Jurkat, Clone E6-1 (cell line): ENCODE measurements around the gene RASGEF1B.

Source experiments
- DNase-seq: peaks from one replicate; pipeline ENCODE4 v3.0.0-alpha.2; 2011; ENCODE audit warnings: low read depth, low spot score
- H3K4me3 ChIP-seq: 2 replicates; pipeline ENCODE4 v1.5.1; 2011; ENCODE audit warnings: mild to moderate bottlenecking, low read length, control low read depth, moderate library complexity

RASGEF1B gene

DNA sequence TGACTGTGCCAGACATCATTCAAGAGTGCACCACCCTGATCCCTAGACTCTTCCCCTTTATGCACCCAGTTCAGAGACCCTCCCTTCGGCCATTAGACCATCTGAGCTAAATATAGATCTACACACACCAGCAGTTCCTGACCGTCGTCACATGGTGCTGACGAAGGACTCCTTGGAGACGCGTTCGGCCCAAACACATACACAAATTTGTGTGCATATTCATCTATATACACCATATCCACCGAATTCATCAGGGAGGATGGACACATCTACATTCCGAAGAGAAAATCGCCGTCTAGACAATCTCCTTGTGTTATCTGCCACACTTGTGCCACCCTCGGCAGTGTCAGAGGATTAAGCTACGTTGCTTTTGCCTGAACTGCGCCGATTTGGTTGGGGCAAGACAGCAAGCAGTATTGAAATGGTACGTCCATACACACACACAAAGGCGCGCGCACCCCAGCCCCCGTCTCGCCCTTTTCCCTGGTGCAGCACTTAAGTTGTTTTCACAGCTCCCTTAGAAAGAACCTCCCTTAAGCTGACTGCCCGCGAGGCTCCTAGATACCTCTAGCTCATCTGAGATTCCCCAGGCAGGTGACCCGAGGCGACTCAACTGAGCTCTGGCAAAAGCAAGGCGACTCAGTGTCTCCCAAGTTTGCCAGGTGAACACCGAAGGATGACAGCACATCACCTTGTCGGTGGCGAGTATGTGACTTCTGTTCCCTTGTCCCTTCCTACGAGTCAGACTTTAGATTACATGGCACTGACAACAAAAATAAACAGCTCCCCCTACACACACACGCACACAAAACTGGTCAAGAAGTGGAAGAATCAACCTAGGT, 1.0 kb downstream of the RASGEF1B start:
- no peak for DNase-seq
- H3K4me3 ChIP-seq = peak overlapping the region; percentile 77

DNA sequence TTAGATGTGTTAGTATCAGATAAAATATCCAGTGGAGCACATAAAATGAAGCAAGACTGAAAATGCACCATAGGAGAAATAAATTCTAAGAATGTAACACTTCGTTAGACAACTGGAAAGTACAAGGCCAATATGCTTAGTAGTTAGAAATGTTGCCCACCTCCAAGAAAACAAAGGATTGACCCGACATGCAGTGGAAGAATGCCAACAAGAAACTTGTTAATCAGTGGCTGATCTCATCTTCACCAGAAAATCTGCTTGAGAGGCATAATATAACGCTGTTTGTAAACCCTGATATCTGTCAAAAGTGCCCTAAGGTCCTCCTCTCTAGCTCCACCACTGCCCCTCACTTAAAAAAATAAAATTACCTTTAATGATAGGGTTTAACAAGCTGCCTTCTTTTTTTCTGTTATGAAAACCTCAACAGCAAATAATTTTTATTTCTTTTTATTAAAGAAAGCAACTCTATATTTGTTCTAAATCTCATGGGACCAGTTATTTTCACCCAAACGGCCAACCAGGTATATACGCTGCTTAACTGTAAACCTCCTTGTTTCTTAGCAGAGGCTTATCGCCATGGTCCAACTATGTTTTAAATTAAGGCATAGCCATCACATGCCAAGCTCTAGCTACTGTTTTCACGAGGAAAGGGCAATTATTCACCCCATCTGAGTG, 1.8 kb downstream of the RASGEF1B start:
- H3K4me3 ChIP-seq = no peak overlapping the region
- no peak for DNase-seq

DNA sequence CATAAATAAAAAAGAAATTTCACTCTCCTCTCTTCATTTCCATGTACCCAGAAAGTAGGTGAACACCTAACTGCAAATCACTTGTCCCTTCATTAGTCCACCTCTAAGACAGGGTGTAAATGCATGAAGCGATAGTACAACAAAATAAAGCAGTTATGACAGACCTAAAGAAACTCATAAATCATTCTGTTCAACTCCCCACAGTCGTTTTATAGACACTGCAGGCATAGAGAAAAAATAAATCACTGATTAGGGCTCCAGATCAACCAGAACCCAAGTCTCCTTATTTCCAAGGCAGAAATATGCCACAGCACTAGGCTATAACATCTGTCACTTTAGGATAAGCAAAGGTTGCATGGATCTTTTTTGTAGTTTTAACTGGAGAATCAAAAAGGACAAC, 3.0 kb downstream of the RASGEF1B start:
- DNase-seq = no peak
- no peak overlapping the region for H3K4me3 ChIP-seq

DNA sequence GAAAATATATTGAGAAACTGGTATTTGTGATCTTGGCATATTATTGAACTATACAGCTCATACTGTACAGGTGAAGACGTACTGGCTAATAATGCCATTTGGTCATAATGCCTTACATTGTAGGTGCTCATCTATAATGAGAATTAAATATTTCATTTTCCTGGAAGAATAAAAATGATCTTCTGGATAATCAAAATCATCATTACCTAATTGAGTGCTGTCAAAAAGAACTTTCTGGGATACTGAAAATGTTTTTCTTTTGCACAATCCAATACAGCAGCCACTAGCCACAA, 4.1 kb downstream of the RASGEF1B start:
- no peak for DNase-seq
- no peak overlapping the region for H3K4me3 ChIP-seq

DNA sequence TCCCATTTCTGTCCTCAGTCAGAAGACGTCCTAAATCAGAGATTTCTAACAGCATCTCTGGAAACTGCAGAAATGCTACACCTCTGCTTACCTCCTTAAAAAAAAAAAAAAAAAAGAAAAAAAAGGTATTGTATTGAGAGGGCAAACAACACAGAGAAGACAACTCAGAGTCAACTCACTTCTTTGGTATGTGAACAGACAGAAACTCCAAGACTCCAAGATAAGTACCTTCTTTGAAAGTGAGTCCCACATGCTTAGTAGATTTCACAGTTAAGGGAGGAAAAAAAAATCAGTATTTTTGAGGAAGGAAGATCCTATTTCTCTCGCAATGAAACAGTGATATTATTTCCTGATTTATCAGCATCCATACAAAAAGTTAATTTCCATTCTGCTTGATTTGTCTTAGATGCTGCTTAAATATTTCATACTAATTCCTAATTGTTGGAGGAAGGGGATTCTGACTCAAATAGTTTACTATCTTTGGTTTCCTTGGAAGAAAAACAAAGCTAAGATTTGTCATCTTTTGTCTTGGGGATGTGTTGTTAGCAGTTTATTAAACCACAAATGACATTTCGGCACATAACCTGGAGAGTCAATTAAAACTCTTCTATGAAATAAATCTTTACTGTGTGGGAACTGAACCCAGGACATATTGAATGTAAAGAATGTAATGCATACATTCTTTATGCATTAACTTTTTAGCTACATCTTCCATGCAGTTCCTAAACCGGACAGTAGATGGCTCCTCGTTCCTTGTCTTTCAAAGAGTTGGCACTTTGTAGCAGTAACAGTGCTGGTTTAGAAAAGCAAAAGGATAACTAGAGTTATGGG, 4.7 kb downstream of the RASGEF1B start:
- DNase-seq = peak; percentile 78

DNA sequence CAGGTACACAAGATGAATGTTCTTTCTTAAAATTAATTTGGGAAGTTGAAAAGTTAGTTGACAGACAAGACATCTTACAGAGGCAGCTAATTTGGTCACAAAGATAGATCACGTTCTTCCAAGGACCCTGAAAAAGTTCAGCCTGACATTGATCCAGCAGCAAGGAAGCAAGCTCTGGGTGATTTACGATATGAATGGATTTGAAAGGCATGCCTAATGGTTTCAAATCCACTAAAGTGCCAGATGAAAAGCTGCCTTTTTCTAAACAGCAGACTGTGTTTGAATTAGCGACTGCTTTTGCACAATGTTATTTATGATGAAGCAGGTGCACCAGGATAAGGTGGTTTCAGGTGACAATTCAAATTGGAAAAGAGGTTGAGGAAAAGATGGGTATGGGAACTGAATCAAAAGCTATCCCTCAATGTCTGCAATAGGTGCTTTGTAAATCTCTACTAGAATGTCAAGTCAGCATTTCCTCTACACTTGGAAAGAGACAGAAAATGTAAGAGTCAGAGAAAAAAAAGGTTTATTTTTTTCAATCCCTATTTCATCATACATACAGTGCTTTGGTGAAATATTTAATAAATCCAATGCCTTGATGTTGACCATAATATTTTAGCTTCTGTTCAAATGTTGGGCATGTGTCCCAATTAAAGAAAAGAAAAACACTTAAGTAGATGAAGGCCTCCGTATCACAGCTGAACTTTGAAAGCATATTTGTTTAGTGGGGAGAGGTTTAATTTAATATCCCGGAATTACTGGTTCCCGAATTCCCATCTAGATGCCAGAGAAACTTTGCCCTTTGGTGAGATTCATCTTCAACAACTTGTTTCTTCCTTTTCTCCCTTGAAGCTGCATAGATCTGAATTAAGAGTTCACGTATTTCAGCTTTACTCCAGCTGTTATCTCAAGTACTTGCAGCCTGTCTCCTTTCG, 6.0 kb downstream of the RASGEF1B start:
- no peak overlapping the region for H3K4me3 ChIP-seq
- DNase-seq = no peak

More for the DNA sequence above, 4.7 kb downstream of the RASGEF1B start:
- no peak overlapping the region for H3K4me3 ChIP-seq

DNA sequence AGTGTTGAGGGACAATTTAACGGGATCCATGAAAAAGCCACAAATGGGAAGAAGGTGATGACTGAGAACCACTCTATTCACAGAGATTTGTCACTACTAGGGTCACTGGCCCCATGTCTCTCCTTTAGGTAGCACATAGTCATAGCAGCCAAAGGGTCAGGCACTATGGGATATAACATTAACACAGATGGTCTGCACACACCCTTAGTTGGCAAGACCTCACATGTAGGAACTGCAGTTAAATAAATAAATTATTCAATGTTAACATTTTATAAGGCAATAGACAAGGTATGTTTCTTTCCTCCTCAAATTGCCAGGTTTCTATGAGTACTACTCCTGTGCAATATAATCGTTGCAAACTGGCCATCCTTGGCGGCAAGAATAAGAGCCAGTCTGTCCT, 10.9 kb downstream of the RASGEF1B start:
- H3K4me3 ChIP-seq = no peak overlapping the region
- no peak for DNase-seq

DNA sequence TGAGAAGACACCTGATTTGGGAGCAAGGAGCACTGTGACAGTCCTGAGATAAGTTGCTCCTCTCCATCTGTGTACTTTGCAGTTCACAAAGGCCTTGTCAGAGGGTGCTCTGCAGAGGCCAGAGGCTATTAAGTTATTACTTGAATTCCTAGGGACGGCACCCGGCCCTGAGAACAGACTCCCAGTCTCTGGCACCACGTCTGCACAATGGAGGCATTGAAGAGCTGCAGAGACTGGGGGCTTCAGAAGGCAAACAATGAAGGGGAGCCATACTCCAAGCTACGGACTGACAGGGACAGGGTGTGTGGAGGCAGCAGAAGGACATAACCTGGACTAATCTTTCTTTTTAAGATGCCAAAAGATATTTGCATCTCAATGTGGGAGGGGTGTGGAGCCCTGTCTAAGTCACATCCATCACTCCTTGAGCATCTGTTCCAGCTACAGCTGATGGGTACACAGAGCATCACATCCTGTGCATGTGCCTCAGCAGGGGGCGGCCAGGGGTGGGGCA, 11.5 kb downstream of the RASGEF1B start:
- no peak for DNase-seq
- H3K4me3 ChIP-seq = no peak overlapping the region

DNA sequence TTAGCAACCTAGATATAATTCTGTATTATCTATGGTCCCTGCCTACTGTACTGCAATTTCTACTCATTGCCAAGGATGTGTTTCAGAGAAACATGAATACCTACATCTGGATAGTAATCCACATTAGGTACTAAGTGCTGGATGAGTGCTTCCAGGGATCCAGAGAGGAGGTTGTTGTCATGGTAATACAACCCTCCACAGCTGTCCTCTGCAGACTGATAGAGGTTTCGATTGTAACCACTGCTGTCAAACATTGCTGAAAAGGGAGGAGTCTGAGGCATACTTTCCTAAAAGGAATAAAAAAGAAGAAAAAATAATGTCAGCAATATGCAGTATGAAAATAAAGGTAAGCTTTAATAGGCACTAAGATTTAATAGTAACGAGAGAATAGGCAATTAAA, 12.5 kb downstream of the RASGEF1B start:
- H3K4me3 ChIP-seq = no peak overlapping the region
- no peak for DNase-seq

DNA sequence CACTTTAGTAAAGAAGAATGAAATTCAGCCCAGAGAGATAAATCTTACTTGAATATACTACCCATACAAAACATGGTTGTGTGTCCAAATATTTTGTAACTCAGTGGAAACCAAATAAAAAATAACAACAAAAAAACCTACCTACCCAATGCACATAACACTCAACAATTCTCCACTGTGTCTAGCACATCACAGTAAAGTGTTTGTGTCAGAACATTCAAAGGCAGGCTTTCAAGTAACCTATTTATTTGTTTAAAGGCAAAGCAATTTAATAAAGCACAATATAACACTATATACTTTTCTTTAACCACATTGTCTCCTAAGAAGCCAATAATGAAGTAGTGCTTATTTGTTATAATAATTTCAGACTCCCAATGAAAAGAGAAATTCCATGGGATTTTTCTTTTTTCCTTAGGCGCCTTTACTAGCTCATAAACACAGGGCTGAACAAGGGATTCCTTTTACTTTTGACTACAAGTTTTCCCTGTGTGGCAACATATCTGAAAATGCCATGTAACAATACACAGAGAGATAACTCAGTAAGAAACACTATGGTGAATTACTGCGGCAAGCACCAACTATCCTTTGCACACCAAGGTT, 13.7 kb downstream of the RASGEF1B start:
- DNase-seq = no peak

DNA sequence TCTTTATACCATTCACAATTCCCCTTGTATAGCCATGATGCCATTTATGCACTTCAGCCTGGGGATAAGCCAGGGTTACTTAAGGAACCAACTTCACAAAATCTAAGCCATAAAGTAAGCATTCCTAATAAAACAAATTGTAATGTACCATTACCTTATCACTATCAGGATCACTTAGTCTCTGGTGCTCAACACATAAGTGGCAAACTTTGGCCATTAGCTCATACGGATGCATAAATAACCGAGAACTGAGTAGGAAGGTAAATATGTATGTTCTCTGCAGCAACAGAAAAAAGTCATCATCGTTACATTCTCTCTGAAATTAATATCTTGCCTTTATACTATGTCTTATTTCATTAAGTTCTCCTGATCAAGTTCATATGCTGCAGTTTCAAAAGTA, 14.4 kb downstream of the RASGEF1B start:
- no peak overlapping the region for H3K4me3 ChIP-seq
- DNase-seq = no peak

More for the DNA sequence above, 13.7 kb downstream of the RASGEF1B start:
- no peak overlapping the region for H3K4me3 ChIP-seq

DNA sequence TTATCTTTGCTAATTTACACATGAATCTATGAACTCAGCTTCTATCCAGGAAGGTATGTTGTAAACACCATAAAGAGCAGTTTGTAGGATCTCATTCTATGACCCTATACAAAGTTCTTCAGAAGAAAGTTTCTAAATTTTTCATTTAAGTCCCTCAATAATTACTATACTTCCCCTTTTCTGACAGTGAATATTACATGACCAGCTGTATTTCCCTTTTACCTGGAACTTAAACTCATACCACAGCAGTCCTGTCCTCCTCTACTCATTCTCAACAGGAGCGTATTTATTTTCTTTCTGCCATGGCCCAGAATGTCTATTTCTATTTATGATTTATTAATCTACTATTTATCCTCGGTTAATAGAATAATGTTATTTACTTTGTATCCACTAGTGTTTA, 15.8 kb downstream of the RASGEF1B start:
- no peak for DNase-seq
- H3K4me3 ChIP-seq = no peak overlapping the region

DNA sequence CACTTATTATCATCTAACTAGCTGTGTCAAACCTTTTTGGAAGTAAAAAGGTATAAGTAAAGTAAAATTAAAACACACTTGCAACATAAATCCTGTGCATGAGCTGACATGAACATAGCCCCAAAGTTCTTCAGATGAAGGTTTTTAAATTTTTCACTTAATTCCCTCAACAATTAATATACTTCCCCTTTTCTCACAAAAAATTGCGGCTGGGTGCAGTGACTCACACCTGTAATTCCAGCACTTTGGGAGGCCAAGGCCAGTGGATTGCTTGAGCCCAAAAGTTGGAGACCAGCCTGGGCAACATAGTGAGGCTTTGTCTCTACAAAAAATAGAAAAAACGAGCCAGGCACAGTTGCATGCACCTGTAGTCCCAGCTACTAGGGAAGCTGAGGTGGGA, 16.8 kb downstream of the RASGEF1B start:
- no peak overlapping the region for H3K4me3 ChIP-seq
- DNase-seq = no peak

DNA sequence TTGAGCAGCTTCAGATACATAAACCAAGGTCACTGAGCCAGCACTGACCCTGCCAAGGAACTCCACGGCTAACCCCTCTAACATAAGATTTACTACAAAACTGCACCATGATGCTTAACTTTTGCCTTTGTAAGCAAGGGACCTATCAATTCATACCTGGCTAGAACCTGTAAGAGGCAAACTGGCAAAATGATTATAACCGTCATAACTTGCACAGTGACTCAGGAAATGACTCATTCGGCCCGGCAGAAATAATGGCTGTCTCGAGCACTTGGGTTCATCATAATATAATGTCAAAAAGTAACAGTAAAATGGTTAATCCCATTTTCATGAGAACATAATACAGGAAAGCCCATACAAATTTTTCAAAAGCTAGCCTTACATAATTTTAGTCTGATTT, 17.2 kb downstream of the RASGEF1B start:
- no peak for DNase-seq
- H3K4me3 ChIP-seq = no peak overlapping the region

DNA sequence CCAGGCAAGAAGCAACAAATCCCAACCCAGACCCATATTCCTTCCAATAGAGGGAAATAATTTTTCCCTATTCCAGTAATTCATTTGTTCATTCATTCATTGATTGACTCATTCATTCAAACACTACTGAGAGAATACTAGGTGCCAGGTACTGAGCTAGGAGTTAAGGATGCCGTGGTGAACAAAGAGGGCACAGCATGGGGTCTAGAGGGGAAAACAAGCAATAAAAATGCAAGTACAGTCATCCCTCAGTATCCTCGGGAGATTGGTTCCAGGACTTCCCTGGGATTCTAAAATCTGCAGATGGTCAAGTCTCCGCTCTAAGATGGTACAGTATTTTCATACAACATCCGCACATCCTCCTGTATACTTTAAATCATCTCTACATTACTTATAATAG, 18.7 kb downstream of the RASGEF1B start:
- no peak for DNase-seq

DNA sequence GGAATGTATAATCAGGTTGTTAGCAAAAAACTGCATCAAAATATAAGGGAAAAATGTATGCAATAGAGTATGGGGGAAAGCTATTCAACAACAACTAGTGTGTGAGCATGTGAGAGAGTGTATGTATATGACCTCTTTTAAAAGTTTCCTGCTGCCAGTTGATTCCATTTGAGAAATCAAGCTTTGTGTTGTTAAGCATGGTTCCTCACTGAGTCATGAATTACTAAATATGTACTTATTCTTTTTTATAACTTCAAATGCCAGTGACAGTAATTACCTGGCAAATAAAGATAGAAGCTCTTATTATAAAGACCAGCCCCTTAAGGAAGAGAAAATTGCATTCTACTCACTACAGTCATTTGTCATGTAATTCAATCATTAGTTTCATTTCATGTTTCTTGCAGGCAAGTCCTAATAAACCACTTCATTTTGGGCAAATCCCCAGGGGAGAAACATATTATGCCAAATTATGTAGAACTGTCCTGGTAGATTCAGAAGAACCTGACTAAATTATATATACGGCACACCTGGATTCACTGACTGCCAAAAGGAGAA, 19.2 kb downstream of the RASGEF1B start:
- DNase-seq = no peak

More for the DNA sequence above, 18.7 kb downstream of the RASGEF1B start:
- H3K4me3 ChIP-seq = no peak overlapping the region

DNA sequence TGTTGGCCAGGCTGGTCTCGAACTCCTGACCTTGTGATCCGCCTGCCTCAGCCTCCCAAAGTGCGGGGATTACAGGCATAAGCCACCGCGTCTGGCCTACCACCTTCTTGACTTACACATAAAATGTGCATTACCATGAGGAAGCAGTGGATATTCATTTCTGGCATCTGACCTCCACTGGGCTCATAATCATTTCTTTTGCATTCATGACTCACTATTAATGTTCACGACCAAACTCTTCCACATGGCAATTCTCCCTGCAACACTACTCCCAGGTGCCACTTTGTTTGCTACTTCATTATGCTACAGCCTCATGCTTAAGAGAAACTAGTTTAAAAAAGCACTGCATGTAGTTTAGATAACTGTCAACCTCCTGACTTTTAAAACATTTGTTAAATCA, 22.7 kb downstream of the RASGEF1B start:
- no peak for DNase-seq
- no peak overlapping the region for H3K4me3 ChIP-seq

More for the DNA sequence above, 19.2 kb downstream of the RASGEF1B start:
- H3K4me3 ChIP-seq = no peak overlapping the region

DNA sequence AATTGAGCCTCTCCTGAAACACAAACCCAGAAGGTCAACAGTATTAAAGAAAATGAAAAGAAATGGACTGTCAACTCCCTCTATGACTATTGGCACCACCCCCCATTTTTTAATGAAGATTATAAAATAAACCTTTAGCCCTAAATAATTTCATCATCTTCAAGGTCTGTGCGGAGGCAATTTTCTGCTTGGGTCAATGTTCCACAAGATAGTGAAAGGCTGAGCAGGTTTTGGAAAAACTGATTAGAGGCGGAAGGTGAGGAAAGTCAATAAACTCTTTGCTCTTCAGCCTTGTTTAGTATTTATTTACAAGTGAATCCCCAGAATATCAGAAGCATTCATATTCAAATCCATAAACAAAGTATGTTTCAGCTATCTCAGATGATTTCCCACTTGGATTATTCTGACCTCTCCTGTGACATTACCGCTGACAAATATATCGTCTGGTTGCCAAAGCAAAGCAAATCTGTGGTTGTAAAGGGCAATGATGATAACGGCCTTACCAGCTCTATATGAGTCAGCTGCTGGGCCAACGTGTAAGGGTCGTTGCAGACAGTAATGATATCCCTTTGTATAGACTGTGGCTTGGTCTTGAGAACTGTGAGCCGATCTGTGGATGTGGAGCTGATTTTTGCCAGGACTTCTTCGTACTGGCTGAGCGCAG, 24.0 kb downstream of the RASGEF1B start:
- no peak for DNase-seq
- H3K4me3 ChIP-seq = no peak overlapping the region
